Measurements from ENCODE around the gene TRAPPC3. TPM values are rescaled to one million over a fixed set of nuclear protein-coding genes. Genes with fewer than 3 reads are reported as not detected.

The TRAPPC3 gene
- total RNA-seq, 1 experiment from 2014 or later: 98.7 TPM

- no peak overlapping the region for H3K27ac ChIP-seq (ENCODE audit: low read length)
Measured at GRCh38 chr1:36165145-36165544, 15.9 kb upstream of the TRAPPC3 start.

GRCh38 chr1:36164361-36164760, 15.1 kb upstream of the TRAPPC3 start:
- no peak overlapping the region for H3K27ac ChIP-seq (ENCODE audit: low read length)
- CTCF ChIA-PET: interaction anchor here (0.5 to 0.6 kb wide), 2 partner anchors 46 to 48 kb away, joined by 3 to 5 read pairs; no protein-coding TSS in a partner anchor
- TF ChIP-seq SIN3A (IDR thresholded peaks at IDR 0.05; ENCODE audit: borderline replicate concordance, insufficient read depth, low read depth, low read length) (no peak), TCF7L2 (IDR thresholded peaks at IDR 0.05; ENCODE audit: low read depth, low read length) (no peak), POLR2AphosphoS5 (IDR thresholded peaks at IDR 0.05; ENCODE audit: low read depth, low read length) (no peak), REST (IDR thresholded peaks at IDR 0.05; ENCODE audit: insufficient read depth in 1 of 2, low read depth in 2 of 2, low read length in 1 of 2) (no peak)
- no peaks in the 10 kb centered on the region for H3K36me3 ChIP-seq (ENCODE audit: control insufficient read depth, insufficient read depth, low read length)
- no peak overlapping the region for H3K4me3 ChIP-seq (ENCODE audit: low read depth in 2 of 2, low read length in 2 of 2)
- POLR2A ChIA-PET: interaction anchor here (0.6 to 0.8 kb wide), 2 partner anchors 14 to 47 kb away, joined by 4 to 8 read pairs; no protein-coding TSS in a partner anchor
- H3K9me3 ChIP-seq (ENCODE audit: control insufficient read depth, insufficient read depth, low read depth, low read length): no peaks in the 10 kb centered on the region
- no peak for DNase-seq (ENCODE audit: low read depth, low spot score)
- intact Hi-C loops (cut with micrococcal nuclease; ENCODE audit: unreplicated experiment): no loop called here
- peaks cover 35% of the 10 kb centered on the region for H3K4me1 ChIP-seq (ENCODE audit: control insufficient read depth, insufficient read depth, low read length)
- ATAC-seq: no peak
- in situ Hi-C loops (cut with HindIII; ENCODE audit: low pct_unique_long_range_greater_than_20kb, low sequenced_read_pairs): no loop called here
- no peaks in the 10 kb centered on the region for H3K27me3 ChIP-seq (ENCODE audit: control insufficient read depth, insufficient read depth, low read length)
- BruUV-seq (replicated peaks): no TSS peak

More at GRCh38 chr1:36165145-36165544, 15.9 kb upstream of the TRAPPC3 start:
- no peak overlapping the region for H3K4me3 ChIP-seq (ENCODE audit: low read depth in 2 of 2, low read length in 2 of 2)
- H3K4me1 ChIP-seq (ENCODE audit: control insufficient read depth, insufficient read depth, low read length): peaks cover 28% of the 10 kb centered on the region
- no peaks in the 10 kb centered on the region for H3K9me3 ChIP-seq (ENCODE audit: control insufficient read depth, insufficient read depth, low read depth, low read length)
- ATAC-seq (no peak), DNase-seq (ENCODE audit: low read depth, low spot score) (no peak)
- TF ChIP-seq REST (IDR thresholded peaks at IDR 0.05; ENCODE audit: insufficient read depth in 1 of 2, low read depth in 2 of 2, low read length in 1 of 2) (no peak), TCF7L2 (IDR thresholded peaks at IDR 0.05; ENCODE audit: low read depth, low read length) (no peak), SIN3A (IDR thresholded peaks at IDR 0.05; ENCODE audit: borderline replicate concordance, insufficient read depth, low read depth, low read length) (no peak), POLR2AphosphoS5 (IDR thresholded peaks at IDR 0.05; ENCODE audit: low read depth, low read length) (no peak), CTCF (IDR thresholded peaks at IDR 0.05) (no peak)
- no peaks in the 10 kb centered on the region for H3K27me3 ChIP-seq (ENCODE audit: control insufficient read depth, insufficient read depth, low read length)
- POLR2A ChIA-PET: no interaction called here
- in situ Hi-C loops (cut with HindIII; ENCODE audit: low pct_unique_long_range_greater_than_20kb, low sequenced_read_pairs): no loop called here
- intact Hi-C loops (cut with micrococcal nuclease; ENCODE audit: unreplicated experiment): no loop called here
- CTCF ChIA-PET: no interaction called here
- no peaks in the 10 kb centered on the region for H3K36me3 ChIP-seq (ENCODE audit: control insufficient read depth, insufficient read depth, low read length)
- no TSS peak for BruUV-seq (replicated peaks)
